Stomach (tissue), 4 donors: ENCODE data around the gene TCERG1.

ENCODE experiments used
- POLR2A ChIP-seq, 4 donors: fragments of 450-650 bp; IDR thresholded peaks; one replicate each; pipeline ENCODE4 v1.6.1; 2016; ENCODE audit warnings: antibody characterized with exemption in 4 of 4, control low read depth in 2 of 4, mild to moderate bottlenecking in 1 of 4, moderate library complexity in 1 of 4
- TF ChIP-seq, protein P1 (sequence below), 7 experiments: fragments of 450-650 bp in 4 of 7; fragments of 200-600 bp in 3 of 7; sonication (generic) in 3 of 7; IDR thresholded peaks; one replicate each; pipeline ENCODE4 v1.5.1; 2016 to 2019; ENCODE audit warnings: antibody characterized with exemption in 7 of 7, control low read depth in 2 of 7, mild to moderate bottlenecking in 1 of 7

- TF ChIP-seq, protein P1, sequence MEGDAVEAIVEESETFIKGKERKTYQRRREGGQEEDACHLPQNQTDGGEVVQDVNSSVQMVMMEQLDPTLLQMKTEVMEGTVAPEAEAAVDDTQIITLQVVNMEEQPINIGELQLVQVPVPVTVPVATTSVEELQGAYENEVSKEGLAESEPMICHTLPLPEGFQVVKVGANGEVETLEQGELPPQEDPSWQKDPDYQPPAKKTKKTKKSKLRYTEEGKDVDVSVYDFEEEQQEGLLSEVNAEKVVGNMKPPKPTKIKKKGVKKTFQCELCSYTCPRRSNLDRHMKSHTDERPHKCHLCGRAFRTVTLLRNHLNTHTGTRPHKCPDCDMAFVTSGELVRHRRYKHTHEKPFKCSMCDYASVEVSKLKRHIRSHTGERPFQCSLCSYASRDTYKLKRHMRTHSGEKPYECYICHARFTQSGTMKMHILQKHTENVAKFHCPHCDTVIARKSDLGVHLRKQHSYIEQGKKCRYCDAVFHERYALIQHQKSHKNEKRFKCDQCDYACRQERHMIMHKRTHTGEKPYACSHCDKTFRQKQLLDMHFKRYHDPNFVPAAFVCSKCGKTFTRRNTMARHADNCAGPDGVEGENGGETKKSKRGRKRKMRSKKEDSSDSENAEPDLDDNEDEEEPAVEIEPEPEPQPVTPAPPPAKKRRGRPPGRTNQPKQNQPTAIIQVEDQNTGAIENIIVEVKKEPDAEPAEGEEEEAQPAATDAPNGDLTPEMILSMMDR (IDR thresholded peaks at IDR 0.05) = no peak
- no peak for TF ChIP-seq POLR2A (IDR thresholded peaks at IDR 0.05)
Observed at GRCh38 chr5:146457431-146457830, 10.3 kb downstream of the TCERG1 start.
